Ascending aorta (tissue), 2 donors: ENCODE data around the gene SORCS1. TPM values are rescaled to one million over a fixed set of nuclear protein-coding genes. Genes with fewer than 3 reads are reported as not detected.

Experiments
- DNase-seq, 2 donors: peaks; one replicate each; pipeline ENCODE4 v3.0.0-alpha.2; 2019; ENCODE audit warnings: low spot score in 2 of 2
- H3K27ac ChIP-seq, 2 donors: fragments of 200-600 bp; sonication (generic); one replicate each; pipeline ENCODE4 v1.5.1; 2016 to 2017; ENCODE audit warnings: mild to moderate bottlenecking in 1 of 2
- H3K27me3 ChIP-seq: fragments of 200-600 bp; sonication (generic); one replicate; pipeline ENCODE4 v1.5.1; 2017
- H3K36me3 ChIP-seq, 2 donors: fragments of 200-600 bp; sonication (generic); one replicate each; pipeline ENCODE4 v1.5.1; 2016
- H3K4me1 ChIP-seq, 2 donors: fragments of 200-600 bp; sonication (generic); one replicate each; pipeline ENCODE4 v1.5.1; 2016 to 2017; ENCODE audit warnings: mild to moderate bottlenecking in 1 of 2
- H3K4me3 ChIP-seq, 2 donors: fragments of 200-600 bp; sonication (generic); one replicate each; pipeline ENCODE4 v1.5.1; 2016 to 2017; ENCODE audit warnings: mild to moderate bottlenecking in 1 of 2
- H3K9me3 ChIP-seq, 2 donors: fragments of 200-600 bp; sonication (generic); one replicate each; pipeline ENCODE4 v1.5.1; 2016
- intact Hi-C: fragments of 100-400 bp; cut with DNase I; formaldehyde crosslinking; loops from one replicate; pipeline ENCODE4 v1.15.1; 2023
- total RNA-seq: library from RNA; depleted of rRNA; stranded (reverse); fragments of >200 nt; gene quantifications from one replicate; pipeline ENCODE4 v1.1.0, GENCODE V29; 2016
- TF ChIP-seq, protein P1 (sequence below), 3 experiments: fragments of 200-600 bp in 2 of 3; fragments of 450-650 bp in 1 of 3; sonication (generic) in 2 of 3; IDR thresholded peaks; one replicate each; pipeline ENCODE4 v1.5.1; 2016 to 2019; ENCODE audit warnings: antibody characterized with exemption in 3 of 3, mild to moderate bottlenecking in 1 of 3, moderate library complexity in 1 of 3

SORCS1 gene
- total RNA-seq, 1 donor from 2014 or later: not detected

DNA sequence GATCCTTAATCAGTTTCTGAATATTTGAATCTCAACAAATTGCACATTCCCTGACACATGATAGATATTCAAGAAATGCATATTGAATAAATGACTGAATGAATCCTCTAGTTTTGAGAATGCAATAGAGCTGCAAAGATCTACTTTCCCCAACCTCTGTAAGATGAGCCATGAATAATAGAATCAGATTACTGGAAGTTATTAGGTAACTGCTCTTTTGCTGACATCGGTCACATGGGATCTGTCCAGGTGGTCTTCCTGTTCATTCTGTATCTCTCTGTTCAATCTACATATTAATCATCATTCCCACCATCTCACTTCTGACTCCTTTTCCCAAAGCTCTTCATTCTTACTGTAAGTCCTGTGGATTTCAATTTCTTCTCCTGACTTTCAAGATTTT lies 638.7 kb downstream of the SORCS1 start:
- Histone ChIP-seq H3K36me3 (no peaks in the 10 kb centered on the region), H3K27me3 (no peaks in the 10 kb centered on the region), H3K4me3 (no peak overlapping the region), H3K4me1 (no peaks in the 10 kb centered on the region), H3K27ac (no peak overlapping the region), H3K9me3 (no peaks in the 10 kb centered on the region)
- TF ChIP-seq, protein P1, sequence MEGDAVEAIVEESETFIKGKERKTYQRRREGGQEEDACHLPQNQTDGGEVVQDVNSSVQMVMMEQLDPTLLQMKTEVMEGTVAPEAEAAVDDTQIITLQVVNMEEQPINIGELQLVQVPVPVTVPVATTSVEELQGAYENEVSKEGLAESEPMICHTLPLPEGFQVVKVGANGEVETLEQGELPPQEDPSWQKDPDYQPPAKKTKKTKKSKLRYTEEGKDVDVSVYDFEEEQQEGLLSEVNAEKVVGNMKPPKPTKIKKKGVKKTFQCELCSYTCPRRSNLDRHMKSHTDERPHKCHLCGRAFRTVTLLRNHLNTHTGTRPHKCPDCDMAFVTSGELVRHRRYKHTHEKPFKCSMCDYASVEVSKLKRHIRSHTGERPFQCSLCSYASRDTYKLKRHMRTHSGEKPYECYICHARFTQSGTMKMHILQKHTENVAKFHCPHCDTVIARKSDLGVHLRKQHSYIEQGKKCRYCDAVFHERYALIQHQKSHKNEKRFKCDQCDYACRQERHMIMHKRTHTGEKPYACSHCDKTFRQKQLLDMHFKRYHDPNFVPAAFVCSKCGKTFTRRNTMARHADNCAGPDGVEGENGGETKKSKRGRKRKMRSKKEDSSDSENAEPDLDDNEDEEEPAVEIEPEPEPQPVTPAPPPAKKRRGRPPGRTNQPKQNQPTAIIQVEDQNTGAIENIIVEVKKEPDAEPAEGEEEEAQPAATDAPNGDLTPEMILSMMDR (IDR thresholded peaks at IDR 0.05): no peak
- DNase-seq: no peak
- intact Hi-C loops: no loop called here
